NCI-H526 treated with DMSO at 0.1 percent for 48 hours (cell line): ENCODE results near the gene CD6.

Experiments
- DNase-seq: peaks from one replicate; lab custom pipeline; 2025; lab: John Stamatoyannopoulos, UW

Gene CD6

GRCh38 chr11:61026121-61027031 lies 54.9 kb downstream of the CD6 start:
- DNase-seq = no peak

DNA sequence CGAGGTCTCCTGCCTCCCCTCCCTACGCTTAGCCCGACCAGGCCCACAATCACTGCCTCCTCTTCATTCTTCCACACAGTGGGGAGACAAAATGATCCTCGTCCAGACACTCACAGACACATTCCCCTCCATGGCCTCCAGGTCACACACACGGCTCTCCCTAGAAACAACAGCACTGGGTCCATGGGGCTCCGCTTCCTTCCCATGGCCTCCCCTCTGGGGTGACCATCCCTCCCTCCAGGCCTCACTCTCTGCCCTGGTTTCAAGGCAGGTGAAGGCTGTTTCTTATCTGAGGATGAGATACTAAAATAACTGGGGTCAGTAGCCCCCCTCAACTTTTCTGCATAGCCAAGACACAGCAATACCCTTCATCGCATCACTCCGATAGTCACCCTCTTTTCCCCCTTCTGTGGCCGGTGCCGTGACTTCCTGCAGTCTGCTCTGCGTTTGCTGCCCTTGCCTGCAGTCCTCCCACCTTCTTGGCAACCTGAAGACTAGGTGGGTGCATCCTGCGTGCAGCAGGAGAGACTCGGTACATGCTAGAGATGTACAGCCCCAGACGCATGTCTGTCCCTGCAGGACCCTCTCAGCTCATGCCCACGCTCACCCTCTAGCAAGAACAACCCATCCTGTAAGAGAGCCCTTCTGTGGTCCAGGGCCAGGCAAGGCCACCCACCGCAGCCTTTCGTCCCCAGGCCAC lies 55.8 kb downstream of the CD6 start:
- no peak for DNase-seq

GRCh38 chr11:61028135-61028729 lies 56.8 kb downstream of the CD6 start:
- DNase-seq = peak; percentile 45

- DNase-seq = no peak
These were observed 61.3 kb downstream of the CD6 start for GRCh38 chr11:61032824-61033223.

GRCh38 chr11:61033417-61033816 lies 61.9 kb downstream of the CD6 start:
- no peak for DNase-seq

- no peak for DNase-seq
These were observed 62.6 kb downstream of the CD6 start for GRCh38 chr11:61034111-61034510.

- DNase-seq = peak; percentile 46
These were observed 63.4 kb downstream of the CD6 start for GRCh38 chr11:61034704-61035525.

- no peak for DNase-seq
These were observed 64.0 kb downstream of the CD6 start for GRCh38 chr11:61035526-61035835.

- no peak for DNase-seq
These were observed 66.1 kb downstream of the CD6 start for GRCh38 chr11:61037441-61038093.

GRCh38 chr11:61039916-61040315 lies 68.4 kb downstream of the CD6 start:
- DNase-seq = no peak

GRCh38 chr11:61041755-61042518 lies 70.5 kb downstream of the CD6 start:
- peak; percentile 16 for DNase-seq

- DNase-seq = no peak
These were observed 71.1 kb downstream of the CD6 start for GRCh38 chr11:61042537-61042936.

GRCh38 chr11:61042961-61043540 lies 71.6 kb downstream of the CD6 start:
- DNase-seq = no peak

DNA sequence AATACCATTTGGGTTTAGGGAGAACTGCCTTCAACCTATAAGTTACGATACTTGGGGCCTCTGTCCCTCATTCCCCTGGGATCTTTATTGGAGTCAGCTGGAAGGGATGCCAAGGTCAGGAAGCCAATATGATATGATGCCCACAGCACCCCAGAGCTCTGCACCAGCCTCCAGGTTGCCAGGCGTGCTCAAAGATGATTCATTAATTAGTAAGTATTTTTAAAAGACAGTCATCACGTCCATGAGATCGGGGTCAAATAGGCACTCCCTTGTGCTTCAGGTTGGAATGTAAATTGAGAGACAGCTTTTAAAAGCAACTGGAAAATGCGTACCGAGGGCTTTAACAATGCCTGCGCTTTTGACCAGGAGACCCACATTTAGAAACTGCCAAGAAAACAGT lies 73.8 kb downstream of the CD6 start:
- no peak for DNase-seq

DNA sequence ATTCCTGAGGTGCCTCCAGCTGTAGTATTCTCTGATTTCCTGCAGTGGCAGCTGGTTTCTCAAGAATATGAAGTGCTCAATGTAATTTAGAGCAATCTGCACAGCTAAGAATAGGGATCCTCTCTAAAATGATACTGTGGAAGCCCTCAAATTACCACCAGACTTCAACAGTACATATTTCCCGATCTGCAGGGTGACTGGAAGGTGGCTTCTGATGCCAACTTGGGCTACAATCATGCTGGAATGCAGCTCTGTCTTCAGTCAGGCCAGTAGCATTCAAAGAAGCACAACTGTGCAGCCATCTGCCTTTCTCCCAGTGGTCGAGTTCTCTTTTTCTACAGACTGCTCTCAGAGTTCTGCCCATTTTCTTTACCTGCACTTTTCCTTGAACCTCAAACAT lies 75.4 kb downstream of the CD6 start:
- no peak for DNase-seq

DNA sequence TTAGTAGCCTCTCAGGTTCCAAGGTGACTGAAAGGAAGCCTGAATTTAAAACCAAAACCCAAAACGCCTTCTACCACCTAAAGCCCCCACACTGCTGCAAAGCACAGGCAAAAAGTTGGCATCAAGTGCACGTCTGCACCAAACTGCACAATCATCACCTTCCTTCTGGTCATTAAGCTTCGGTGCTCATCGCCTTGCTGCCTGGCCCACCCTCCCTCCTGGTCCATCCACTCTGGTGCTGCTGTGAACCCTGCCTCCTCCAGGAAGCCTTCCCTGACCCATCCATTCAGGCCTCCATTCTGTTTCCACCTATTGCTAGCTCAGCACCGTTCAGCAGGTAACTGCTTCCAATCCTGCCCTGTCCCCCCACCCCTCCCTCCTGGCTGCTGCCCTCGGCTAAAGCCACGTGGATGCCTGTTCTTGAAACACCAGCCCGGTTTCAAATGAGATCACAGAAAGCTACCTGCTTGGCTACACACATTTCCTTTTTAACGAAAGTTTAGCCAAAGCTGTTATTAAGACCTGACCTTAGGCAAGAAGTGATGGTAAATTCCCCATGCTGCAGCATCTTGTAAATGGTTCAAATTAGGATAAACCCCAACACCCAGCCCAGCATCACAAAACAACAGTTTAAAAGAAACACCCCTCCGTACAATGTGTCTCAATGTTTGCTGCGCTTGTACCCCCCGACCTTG lies 77.0 kb downstream of the CD6 start:
- DNase-seq = no peak

DNA sequence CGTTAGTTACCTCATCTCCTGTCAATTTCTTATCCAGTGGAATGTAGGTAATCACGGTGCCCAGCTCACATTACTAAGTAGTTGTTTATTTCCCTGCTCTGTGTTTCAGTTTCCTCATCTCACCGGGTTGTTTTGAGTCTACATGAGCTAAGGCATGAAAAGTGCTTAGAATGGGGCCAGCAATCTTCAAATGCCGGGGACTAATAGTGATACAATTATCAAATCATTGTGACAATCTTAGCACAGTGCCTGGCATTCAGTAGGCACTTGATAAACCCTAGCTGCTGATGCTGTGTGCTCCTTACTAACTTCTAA lies 77.5 kb downstream of the CD6 start:
- no peak for DNase-seq

- no peak for DNase-seq
These were observed 78.4 kb downstream of the CD6 start for GRCh38 chr11:61049859-61050258.

DNA sequence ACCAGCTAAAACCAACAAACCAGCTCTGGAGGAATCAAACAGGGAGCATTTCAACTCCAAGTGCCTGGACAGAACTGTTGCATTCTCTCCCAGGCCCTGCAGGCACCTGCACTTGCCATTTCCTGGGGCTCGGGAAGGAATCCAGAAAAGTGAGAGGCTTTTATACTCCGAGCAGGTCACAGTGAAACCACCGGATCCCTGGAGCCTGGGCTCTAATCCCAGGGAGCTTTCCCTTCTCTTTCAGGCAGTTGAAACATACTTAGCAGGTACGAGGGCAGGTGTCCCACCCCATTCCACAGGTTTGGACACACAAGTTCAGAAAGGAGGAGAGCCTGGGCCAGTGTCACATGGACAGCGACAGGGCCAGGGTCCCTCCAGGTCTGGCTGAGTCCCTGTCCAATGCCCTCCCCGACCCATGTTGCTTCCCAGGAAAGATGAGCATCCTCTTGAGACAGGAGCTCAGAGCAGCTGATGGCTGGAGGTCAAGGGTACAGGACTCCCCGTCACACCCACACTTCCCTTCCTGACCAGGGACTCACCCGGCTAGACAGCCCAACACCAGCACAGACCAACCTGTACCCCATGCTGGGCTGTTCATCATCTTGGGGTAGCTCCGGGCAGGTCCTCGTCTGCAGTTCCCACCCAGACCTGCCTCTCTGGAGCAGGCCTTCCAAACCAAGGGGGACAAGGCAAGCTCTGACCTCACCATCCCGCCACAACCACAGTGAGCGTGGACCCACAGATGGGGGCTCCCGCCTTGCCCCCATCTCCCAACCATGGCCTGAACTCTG lies 80.9 kb downstream of the CD6 start:
- DNase-seq = no peak
